Kidney (tissue), 14 donors: ENCODE data around the gene C16orf86. TPM values are rescaled to one million over a fixed set of nuclear protein-coding genes. Genes with fewer than 3 reads are reported as not detected.

ENCODE experiments used
- DNase-seq, 5 donors: peaks; one replicate each; pipeline ENCODE4 v3.0.0-alpha.2; 2013 to 2020
- FAIRE-seq: peaks from 2 replicates; lab custom pipeline; 2012; peaks lifted over from hg19 to GRCh38; lab: Jason Lieb, UNC
- H3K27ac ChIP-seq, 2 donors: one replicate each; pipeline ENCODE4 v1.7.0; 2013; ENCODE audit warnings: low read depth in 2 of 2, low read length in 2 of 2, inconsistent platforms in 1 of 2
- H3K27me3 ChIP-seq: one replicate; pipeline ENCODE4 v1.7.1; 2013; ENCODE audit warnings: low read length, inconsistent platforms; ENCODE audit not compliant: control insufficient read depth, insufficient read depth
- H3K36me3 ChIP-seq, 3 donors: one replicate each; pipeline versions ENCODE4 v1.7.0 to v1.7.1; 2013; ENCODE audit warnings: low read length in 3 of 3, control low read depth in 1 of 3, inconsistent platforms in 1 of 3; ENCODE audit not compliant: insufficient read depth in 3 of 3, control insufficient read depth in 2 of 3
- H3K4me1 ChIP-seq, 3 donors: one replicate each; pipeline versions ENCODE4 v1.7.0 to v1.7.1; 2013; ENCODE audit warnings: low read length in 3 of 3, inconsistent platforms in 1 of 3, low read depth in 1 of 3; ENCODE audit not compliant: control insufficient read depth in 2 of 3, insufficient read depth in 2 of 3
- H3K4me3 ChIP-seq, 3 donors: one replicate each; pipeline versions ENCODE4 v1.7.0 to v1.8.1; 2013; ENCODE audit warnings: low read length in 3 of 3, control low read depth in 1 of 3, inconsistent platforms in 1 of 3
- H3K9ac ChIP-seq, 3 donors: one replicate each; pipeline versions ENCODE4 v1.7.0 to v1.7.1; 2013; ENCODE audit warnings: low read length in 3 of 3, control low read depth in 1 of 3, inconsistent platforms in 1 of 3
- H3K9me3 ChIP-seq, 3 donors: one replicate each; pipeline versions ENCODE4 v1.7.0 to v1.7.1; 2013; ENCODE audit warnings: low read length in 3 of 3, control low read depth in 1 of 3, inconsistent platforms in 1 of 3; ENCODE audit not compliant: control insufficient read depth in 2 of 3, insufficient read depth in 1 of 3
- intact Hi-C: fragments of 100-400 bp; cut with DNase I; formaldehyde crosslinking; loops from one replicate; pipeline ENCODE4 v1.11.1; 2022
- polyA plus RNA-seq: library from polyadenylated mRNA; stranded (reverse); fragments of 350-450 nt; fragmentation: Illumina TruSeq; extraction: RNeasy Lipid Tissue Mini Kit (QIAGEN cat#74804); gene quantifications from one replicate; pipeline ENCODE4 v1.2.3, GENCODE V29; 2014; ENCODE audit warnings: low read depth, low replicate concordance; ENCODE audit not compliant: insufficient read depth
- total RNA-seq: library from RNA; stranded (reverse); fragmentation: NEBNext Ultra II Directional; extraction: Animal tissue kit (Norgen Biotek cat#: 25700); gene quantifications from one replicate; pipeline ENCODE4 v1.2.1, GENCODE V29; 2021
- TF ChIP-seq, protein P1 (sequence below): IDR thresholded peaks from 3 replicates; pipeline ENCODE4 v1.5.1; 2012; ENCODE audit warnings: mild to moderate bottlenecking, moderate library complexity, borderline replicate concordance; ENCODE audit not compliant: insufficient read depth; ENCODE audit errors: extremely low read depth
- donor health status: control.
- donor health status: control.
- donor health status: control.
- donor health status: control.
- donor health status: control.
- donor health status: DM: yes; HTN: yes; CAD: no.
- donor health status: Normal renal cell carcinoma (clear cell type).

Gene C16orf86
- total and polyA plus RNA-seq, 2 donors from 2014 or later: 6.6 to 11.2 TPM

DNA sequence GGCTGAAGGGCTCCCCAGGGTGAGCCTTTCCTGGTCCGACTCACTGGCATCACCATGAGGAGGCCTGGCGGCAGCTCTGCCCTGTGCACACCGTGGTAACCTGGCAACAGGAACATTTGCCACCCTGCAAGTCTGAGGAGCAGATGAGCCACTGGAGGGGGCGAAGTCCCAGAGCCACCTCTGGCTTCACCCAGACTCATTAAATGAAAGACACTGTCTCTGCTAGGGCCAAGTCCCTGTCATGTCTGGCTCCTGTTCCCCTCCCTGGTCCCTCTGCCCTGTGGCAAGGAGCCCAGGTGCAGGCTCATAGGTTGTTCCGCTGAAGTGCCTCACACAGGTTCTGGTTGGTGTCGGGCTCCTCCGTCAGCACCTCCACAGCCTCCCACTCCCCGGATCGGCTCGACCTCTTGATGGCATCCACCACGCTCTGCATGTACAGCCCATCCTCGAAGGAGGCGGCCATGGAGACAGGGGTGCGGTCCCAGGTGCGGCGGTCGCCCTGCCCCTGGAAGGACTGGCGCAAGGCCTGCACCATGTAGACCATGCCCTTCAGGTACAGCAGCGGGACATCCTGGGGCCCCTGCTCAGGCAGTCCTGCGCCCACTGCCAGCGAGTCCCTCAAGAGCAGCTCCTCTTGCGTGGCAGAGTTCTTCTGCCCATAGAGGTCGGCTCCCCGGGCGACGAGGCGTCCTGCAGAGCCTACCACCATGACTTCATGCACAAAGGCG is 8.4 kb downstream of the C16orf86 start:
- Histone ChIP-seq H3K27ac (peak overlapping the region in 1 of 2 donors; percentile 56), H3K9me3 (no peaks in the 10 kb centered on the region), H3K27me3 (no peaks in the 10 kb centered on the region), H3K9ac (peak overlapping the region in 1 of 3 donors; percentile 41), H3K4me1 (peaks cover 0 to 20% (median 19%) of the 10 kb centered on the region in 3 donors), H3K4me3 (no peak overlapping the region), H3K36me3 (no peaks in the 10 kb centered on the region)
- FAIRE-seq (no peak), DNase-seq (peak in 1 of 5 donors; percentile 71)
- intact Hi-C loops: loop anchor here (10.0 kb wide), 1 partner anchor 250 kb away; no protein-coding TSS in a partner anchor
- TF ChIP-seq, protein P1, sequence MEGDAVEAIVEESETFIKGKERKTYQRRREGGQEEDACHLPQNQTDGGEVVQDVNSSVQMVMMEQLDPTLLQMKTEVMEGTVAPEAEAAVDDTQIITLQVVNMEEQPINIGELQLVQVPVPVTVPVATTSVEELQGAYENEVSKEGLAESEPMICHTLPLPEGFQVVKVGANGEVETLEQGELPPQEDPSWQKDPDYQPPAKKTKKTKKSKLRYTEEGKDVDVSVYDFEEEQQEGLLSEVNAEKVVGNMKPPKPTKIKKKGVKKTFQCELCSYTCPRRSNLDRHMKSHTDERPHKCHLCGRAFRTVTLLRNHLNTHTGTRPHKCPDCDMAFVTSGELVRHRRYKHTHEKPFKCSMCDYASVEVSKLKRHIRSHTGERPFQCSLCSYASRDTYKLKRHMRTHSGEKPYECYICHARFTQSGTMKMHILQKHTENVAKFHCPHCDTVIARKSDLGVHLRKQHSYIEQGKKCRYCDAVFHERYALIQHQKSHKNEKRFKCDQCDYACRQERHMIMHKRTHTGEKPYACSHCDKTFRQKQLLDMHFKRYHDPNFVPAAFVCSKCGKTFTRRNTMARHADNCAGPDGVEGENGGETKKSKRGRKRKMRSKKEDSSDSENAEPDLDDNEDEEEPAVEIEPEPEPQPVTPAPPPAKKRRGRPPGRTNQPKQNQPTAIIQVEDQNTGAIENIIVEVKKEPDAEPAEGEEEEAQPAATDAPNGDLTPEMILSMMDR: no peak

DNA sequence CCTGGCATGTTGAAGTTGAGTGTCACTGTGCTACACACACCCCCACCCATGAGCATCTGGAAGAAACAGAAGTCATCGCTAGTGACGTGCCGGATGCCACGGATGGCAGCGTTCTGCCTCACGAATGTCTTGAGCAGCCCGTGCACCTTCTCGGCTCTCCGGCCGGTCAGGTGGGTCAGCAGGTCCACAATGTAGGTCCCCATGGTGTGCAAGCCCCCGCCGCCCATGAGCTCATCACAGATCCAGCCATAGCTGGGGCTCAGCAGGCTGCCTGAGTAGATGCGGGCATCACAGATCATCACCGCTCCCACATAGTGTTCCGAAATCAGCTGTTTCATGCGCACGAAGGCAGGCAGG is 8.9 kb downstream of the C16orf86 start:
- H3K27me3 ChIP-seq: no peaks in the 10 kb centered on the region
- intact Hi-C loops: loop anchor here (10.0 kb wide), 1 partner anchor 249 kb away; no protein-coding TSS in a partner anchor
- DNase-seq (peak in 1 of 5 donors; percentile 66), FAIRE-seq (no peak)
- no peaks in the 10 kb centered on the region for H3K9me3 ChIP-seq
- H3K4me3 ChIP-seq: no peak overlapping the region
- TF ChIP-seq, protein P1: no peak
- no peak overlapping the region for H3K9ac ChIP-seq
- no peaks in the 10 kb centered on the region for H3K36me3 ChIP-seq
- H3K27ac ChIP-seq: peak overlapping the region in 1 of 2 donors; percentile 11
- peaks cover 0 to 20% (median 19%) of the 10 kb centered on the region in 3 donors for H3K4me1 ChIP-seq

DNA sequence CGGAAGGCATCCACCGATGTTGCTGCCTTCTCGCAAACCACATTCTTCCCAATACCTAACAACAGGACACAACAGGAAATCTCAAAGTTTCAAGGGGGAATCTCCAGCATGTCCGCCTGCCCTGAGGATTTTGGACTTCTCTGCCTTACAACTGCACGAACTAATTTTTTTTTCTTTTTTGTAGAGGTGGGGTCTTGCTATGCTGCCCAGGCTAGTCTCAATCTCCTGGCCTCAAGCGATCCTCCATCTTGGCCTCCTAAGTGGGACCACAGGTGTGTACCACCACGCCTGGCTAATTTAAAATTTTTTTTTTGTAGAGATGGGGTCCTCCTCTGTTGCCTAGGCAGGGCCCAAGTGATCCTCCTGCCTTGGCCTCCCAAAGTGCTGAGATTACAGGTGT is 9.4 kb downstream of the C16orf86 start:
- intact Hi-C loops: loop anchor here (10.0 kb wide), 1 partner anchor 249 kb away; no protein-coding TSS in a partner anchor
- H3K27ac ChIP-seq: peak overlapping the region in 1 of 2 donors; percentile 11
- TF ChIP-seq, protein P1: no peak
- no peak for DNase-seq
- peaks cover 0 to 20% (median 19%) of the 10 kb centered on the region in 3 donors for H3K4me1 ChIP-seq
- H3K4me3 ChIP-seq: no peak overlapping the region
- H3K9ac ChIP-seq: no peak overlapping the region
- H3K27me3 ChIP-seq: no peaks in the 10 kb centered on the region
- no peaks in the 10 kb centered on the region for H3K9me3 ChIP-seq
- no peaks in the 10 kb centered on the region for H3K36me3 ChIP-seq
- FAIRE-seq: no peak
